Loucy (cell line): ENCODE measurements around the gene MMP19.

ENCODE experiments used
- H2AFZ ChIP-seq: fragments of 200-600 bp; sonication (generic); 2 replicates; pipeline ENCODE4 v1.6.0; 2016; ENCODE audit warnings: antibody characterized with exemption, mild to moderate bottlenecking, low read length, moderate library complexity
- H3F3A ChIP-seq: fragments of 200-600 bp; 2 replicates; pipeline ENCODE4 v1.6.0; 2016; ENCODE audit warnings: antibody characterized with exemption, low read depth, mild to moderate bottlenecking
- H3K27me3 ChIP-seq: fragments of 200-600 bp; sonication (generic); 2 replicates; pipeline ENCODE4 v1.6.1; 2014; ENCODE audit warnings: low read length, mild to moderate bottlenecking; ENCODE audit not compliant: insufficient read depth, poor library complexity, severe bottlenecking
- H3K36me3 ChIP-seq: fragments of 200-600 bp; sonication (generic); 2 replicates; pipeline ENCODE4 v1.6.1; 2016; ENCODE audit warnings: low read length; ENCODE audit not compliant: insufficient read depth
- H3K4me1 ChIP-seq: fragments of 200-600 bp; sonication (generic); 2 replicates; pipeline ENCODE4 v1.5.1; 2014; ENCODE audit warnings: low read length, mild to moderate bottlenecking; ENCODE audit not compliant: insufficient read depth, poor library complexity, severe bottlenecking
- H3K4me2 ChIP-seq: fragments of 200-600 bp; sonication (generic); 2 replicates; pipeline ENCODE4 v1.6.0; 2014; ENCODE audit warnings: antibody characterized with exemption, low read length, low read depth, mild to moderate bottlenecking; ENCODE audit not compliant: poor library complexity, severe bottlenecking
- H3K4me3 ChIP-seq: fragments of 200-600 bp; sonication (generic); 2 replicates; pipeline ENCODE4 v1.5.1; 2014; ENCODE audit warnings: low read length, mild to moderate bottlenecking, mixed read lengths; ENCODE audit not compliant: poor library complexity, severe bottlenecking
- H3K79me2 ChIP-seq: fragments of 200-600 bp; sonication (generic); 2 replicates; pipeline ENCODE4 v1.6.1; 2014; ENCODE audit warnings: low read length; ENCODE audit not compliant: insufficient read depth
- H3K9ac ChIP-seq: fragments of 200-600 bp; sonication (generic); 2 replicates; pipeline ENCODE4 v1.6.0; 2014; ENCODE audit warnings: mild to moderate bottlenecking, low read depth, low read length, moderate library complexity; ENCODE audit not compliant: poor library complexity, severe bottlenecking
- H3K9me2 ChIP-seq: fragments of 200-600 bp; sonication (generic); replicated peaks from 2 replicates; pipeline ENCODE4 v1.6.1; 2016; ENCODE audit warnings: low read depth, low read length, mixed read lengths
- H3K9me3 ChIP-seq: fragments of 200-600 bp; sonication (generic); 2 replicates; pipeline ENCODE4 v1.6.1; 2014; ENCODE audit warnings: mild to moderate bottlenecking, antibody characterized with exemption, low read length, low read depth; ENCODE audit not compliant: insufficient read depth
- H4K20me1 ChIP-seq: fragments of 200-600 bp; sonication (generic); 2 replicates; pipeline ENCODE4 v1.6.0; 2014; ENCODE audit warnings: antibody characterized with exemption, low read length, mild to moderate bottlenecking; ENCODE audit not compliant: insufficient read depth, poor library complexity, severe bottlenecking
- EZH2phosphoT487 ChIP-seq: fragments of 200-600 bp; IDR thresholded peaks from 2 replicates; pipeline ENCODE4 v1.6.1; 2018; ENCODE audit warnings: antibody characterized with exemption, mild to moderate bottlenecking, moderate library complexity, borderline replicate concordance
- TF ChIP-seq, protein P1 (sequence below): fragments of 200-600 bp; sonication (generic); conservative IDR thresholded peaks from 2 replicates; pipeline ENCODE4 v1.5.1; 2014; ENCODE audit warnings: mild to moderate bottlenecking, antibody characterized with exemption, low read length

MMP19 gene

DNA sequence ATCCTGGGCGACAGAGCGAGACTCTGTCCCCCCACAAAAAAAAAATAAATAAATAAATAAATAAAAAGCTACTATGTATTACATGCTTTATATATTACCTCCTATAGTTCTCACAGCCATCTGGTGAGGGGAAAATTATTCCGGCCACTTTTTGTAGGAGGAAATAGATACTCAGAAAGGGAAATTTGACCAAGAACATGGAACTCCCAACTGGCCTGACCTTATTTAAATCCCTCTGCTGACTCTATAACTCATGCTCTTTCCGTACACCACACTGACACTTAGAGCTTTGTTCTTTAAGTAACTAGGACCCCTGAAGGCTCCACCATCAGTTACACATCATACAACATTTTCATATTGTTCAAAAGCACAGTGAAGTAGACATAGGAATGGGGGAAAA is 2.2 kb upstream of the MMP19 start:
- Histone ChIP-seq H3K4me2 (no peak overlapping the region), H4K20me1 (no peaks in the 10 kb centered on the region), H3K36me3 (no peaks in the 10 kb centered on the region), H2AFZ (no peak overlapping the region), H3K9me3 (no peaks in the 10 kb centered on the region), H3K9ac (no peak overlapping the region), H3F3A (no peaks in the 10 kb centered on the region), H3K27me3 (no peaks in the 10 kb centered on the region), H3K9me2 (no peaks in the 10 kb centered on the region), H3K4me3 (no peak overlapping the region), H3K4me1 (no peaks in the 10 kb centered on the region), H3K79me2 (no peaks in the 10 kb centered on the region)
- no peak for TF ChIP-seq EZH2phosphoT487
- TF ChIP-seq, protein P1, sequence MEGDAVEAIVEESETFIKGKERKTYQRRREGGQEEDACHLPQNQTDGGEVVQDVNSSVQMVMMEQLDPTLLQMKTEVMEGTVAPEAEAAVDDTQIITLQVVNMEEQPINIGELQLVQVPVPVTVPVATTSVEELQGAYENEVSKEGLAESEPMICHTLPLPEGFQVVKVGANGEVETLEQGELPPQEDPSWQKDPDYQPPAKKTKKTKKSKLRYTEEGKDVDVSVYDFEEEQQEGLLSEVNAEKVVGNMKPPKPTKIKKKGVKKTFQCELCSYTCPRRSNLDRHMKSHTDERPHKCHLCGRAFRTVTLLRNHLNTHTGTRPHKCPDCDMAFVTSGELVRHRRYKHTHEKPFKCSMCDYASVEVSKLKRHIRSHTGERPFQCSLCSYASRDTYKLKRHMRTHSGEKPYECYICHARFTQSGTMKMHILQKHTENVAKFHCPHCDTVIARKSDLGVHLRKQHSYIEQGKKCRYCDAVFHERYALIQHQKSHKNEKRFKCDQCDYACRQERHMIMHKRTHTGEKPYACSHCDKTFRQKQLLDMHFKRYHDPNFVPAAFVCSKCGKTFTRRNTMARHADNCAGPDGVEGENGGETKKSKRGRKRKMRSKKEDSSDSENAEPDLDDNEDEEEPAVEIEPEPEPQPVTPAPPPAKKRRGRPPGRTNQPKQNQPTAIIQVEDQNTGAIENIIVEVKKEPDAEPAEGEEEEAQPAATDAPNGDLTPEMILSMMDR = no peak

DNA sequence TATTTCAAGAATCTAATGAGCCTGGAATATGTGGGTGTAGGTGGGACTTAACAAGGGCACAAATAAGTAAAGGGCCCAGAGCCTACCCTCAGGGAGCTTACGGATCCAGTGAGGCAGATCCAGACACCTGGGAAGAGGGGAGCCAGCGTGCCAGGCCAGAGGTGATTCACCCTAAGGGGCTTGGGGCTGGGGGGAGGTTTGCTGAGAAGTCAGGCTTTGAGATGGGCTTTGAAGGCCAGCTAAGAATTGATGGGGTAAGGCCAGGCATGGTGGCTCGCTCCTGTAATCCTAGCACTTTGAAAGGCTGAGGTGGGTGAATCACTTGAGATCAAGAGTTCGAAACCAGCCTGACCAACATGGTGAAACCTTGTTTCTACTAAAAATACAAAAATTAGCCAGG is 695 bp upstream of the MMP19 start:
- no peaks in the 10 kb centered on the region for H3K4me1 ChIP-seq
- no peaks in the 10 kb centered on the region for H3K36me3 ChIP-seq
- H3K9ac ChIP-seq = no peak overlapping the region
- no peak overlapping the region for H3K4me3 ChIP-seq
- no peaks in the 10 kb centered on the region for H3K79me2 ChIP-seq
- no peaks in the 10 kb centered on the region for H3K27me3 ChIP-seq
- no peak overlapping the region for H2AFZ ChIP-seq
- no peak overlapping the region for H3K4me2 ChIP-seq
- H4K20me1 ChIP-seq = no peaks in the 10 kb centered on the region
- no peak for TF ChIP-seq EZH2phosphoT487
- TF ChIP-seq, protein P1 = no peak
- no peaks in the 10 kb centered on the region for H3K9me3 ChIP-seq
- H3F3A ChIP-seq = no peaks in the 10 kb centered on the region
- no peaks in the 10 kb centered on the region for H3K9me2 ChIP-seq

DNA sequence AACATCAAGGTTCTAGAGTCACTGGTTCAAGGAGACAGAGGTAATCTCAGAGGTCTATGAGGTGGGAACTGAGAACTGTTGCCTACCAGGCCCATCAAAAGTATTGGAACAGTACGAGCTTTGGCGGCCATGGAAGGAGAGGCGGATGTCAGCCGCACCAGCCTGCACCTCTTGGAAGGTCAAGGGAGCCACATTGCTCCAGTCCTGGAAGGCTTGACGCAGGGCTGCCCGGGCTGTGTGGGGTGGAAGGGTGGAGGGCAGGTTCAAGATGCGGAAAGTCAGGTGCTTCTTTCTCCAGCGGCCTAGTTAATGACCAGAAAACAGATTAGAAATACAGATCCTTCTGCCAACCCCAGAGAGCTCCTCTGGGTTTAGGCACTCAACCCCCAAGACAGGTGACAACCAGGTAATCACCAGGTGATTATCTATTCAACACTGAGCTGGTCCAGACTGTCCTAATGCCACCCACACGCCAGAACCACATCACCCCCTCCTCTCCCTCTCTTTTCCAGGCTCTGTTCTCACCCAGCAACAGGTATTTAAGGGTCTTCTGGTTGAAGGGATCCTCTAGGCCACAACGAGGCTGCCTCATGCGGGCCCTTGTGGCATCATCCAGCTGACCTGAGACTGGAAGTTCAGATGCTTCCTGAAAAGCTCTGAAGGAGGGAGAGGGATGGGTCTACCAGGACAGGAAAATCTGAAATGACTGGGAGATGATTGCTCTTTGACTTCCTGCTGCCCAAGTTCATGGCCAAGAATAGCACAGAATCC is 2.0 kb downstream of the MMP19 start:
- Histone ChIP-seq H3K27me3 (no peaks in the 10 kb centered on the region), H3K9me2 (no peaks in the 10 kb centered on the region), H3K9ac (no peak overlapping the region), H4K20me1 (no peaks in the 10 kb centered on the region), H3F3A (no peaks in the 10 kb centered on the region), H2AFZ (no peak overlapping the region), H3K4me3 (no peak overlapping the region), H3K4me2 (no peak overlapping the region), H3K9me3 (no peaks in the 10 kb centered on the region), H3K79me2 (no peaks in the 10 kb centered on the region), H3K36me3 (no peaks in the 10 kb centered on the region), H3K4me1 (no peaks in the 10 kb centered on the region)
- TF ChIP-seq EZH2phosphoT487 = no peak
- TF ChIP-seq, protein P1 = no peak
